Thymus (tissue), 11 donors: ENCODE measurements around the gene MAVS. TPM values are rescaled to one million over a fixed set of nuclear protein-coding genes. Genes with fewer than 3 reads are reported as not detected.

ENCODE experiments used
- DNase-seq, 9 donors: peaks; one replicate each; pipeline ENCODE4 v3.0.0-alpha.2; 2013; ENCODE audit warnings: low spot score in 9 of 9, low read depth in 6 of 9, missing footprints in 1 of 9
- H3K27ac ChIP-seq, 2 donors: one replicate each; pipeline ENCODE4 v1.5.1; 2013; ENCODE audit warnings: control low read depth in 1 of 2, low read depth in 1 of 2, low read length in 1 of 2, mild to moderate bottlenecking in 1 of 2, moderate library complexity in 1 of 2
- H3K27me3 ChIP-seq, 2 donors: one replicate each; pipeline ENCODE4 v1.5.1; 2013; ENCODE audit warnings: low read length in 1 of 2; ENCODE audit not compliant: control insufficient read depth in 2 of 2, insufficient read depth in 1 of 2
- H3K36me3 ChIP-seq, 2 donors: one replicate each; pipeline ENCODE4 v1.5.1; 2013; ENCODE audit warnings: low read length in 1 of 2, mild to moderate bottlenecking in 1 of 2, moderate library complexity in 1 of 2; ENCODE audit not compliant: control insufficient read depth in 2 of 2, insufficient read depth in 2 of 2
- H3K4me1 ChIP-seq, 2 donors: one replicate each; pipeline ENCODE4 v1.5.1; 2013; ENCODE audit warnings: low read length in 2 of 2; ENCODE audit not compliant: control insufficient read depth in 2 of 2, insufficient read depth in 2 of 2
- H3K4me3 ChIP-seq, 2 donors: one replicate each; pipeline ENCODE4 v1.5.1; 2013; ENCODE audit warnings: low read length in 2 of 2, control low read depth in 1 of 2, mild to moderate bottlenecking in 1 of 2
- H3K9me3 ChIP-seq, 2 donors: one replicate each; pipeline ENCODE4 v1.5.1; 2013; ENCODE audit warnings: low read length in 1 of 2, mild to moderate bottlenecking in 1 of 2; ENCODE audit not compliant: control insufficient read depth in 2 of 2, insufficient read depth in 1 of 2
- WGBS: extraction: QIAGEN DNeasy Blood & Tissue Kit; methylation state at CpG from one replicate; pipeline ENCODE4 v1.1.7; 2013; 5-methylcytosine and 5-hydroxymethylcytosine counted together
- polyA plus RNA-seq: library from polyadenylated mRNA; stranded (reverse); fragments of 200-250 nt; gene quantifications from one replicate; pipeline ENCODE4 v1.2.3, GENCODE V29; 2013
- total RNA-seq: library from RNA; stranded (reverse); fragments of 120-200 nt; gene quantifications from one replicate; pipeline ENCODE4 v1.2.4, GENCODE V29; 2013
- donor health status: healthy.

MAVS gene
- total and polyA plus RNA-seq, 2 donors: 8.1 to 18.8 TPM

GRCh38 chr20:3867802-3868201 is 21.2 kb downstream of the MAVS start:
- H3K4me1 ChIP-seq: no peaks in the 10 kb centered on the region
- H3K27ac ChIP-seq: no peak overlapping the region
- no peak for DNase-seq
- 90% methylated on average over 2 of the region's 2 CpGs for WGBS
- H3K4me3 ChIP-seq: no peak overlapping the region
- peaks cover 67 to 69% of the 10 kb centered on the region in 2 donors for H3K36me3 ChIP-seq
- no peaks in the 10 kb centered on the region for H3K9me3 ChIP-seq
- no peaks in the 10 kb centered on the region for H3K27me3 ChIP-seq

- no peaks in the 10 kb centered on the region for H3K9me3 ChIP-seq
- no peak overlapping the region for H3K27ac ChIP-seq
- H3K36me3 ChIP-seq: peaks cover 58 to 64% of the 10 kb centered on the region in 2 donors
- H3K4me1 ChIP-seq: no peaks in the 10 kb centered on the region
- WGBS: 98% methylated on average over 10 of the region's 10 CpGs
- no peak overlapping the region for H3K4me3 ChIP-seq
- H3K27me3 ChIP-seq: no peaks in the 10 kb centered on the region
- no peak for DNase-seq
These were observed 23.4 kb downstream of the MAVS start for GRCh38 chr20:3869839-3870634.

- H3K36me3 ChIP-seq: peaks cover 42 to 54% of the 10 kb centered on the region in 2 donors
These were observed 25.1 kb downstream of the MAVS start for GRCh38 chr20:3871550-3872265.

GRCh38 chr20:3873507-3873906 is 26.9 kb downstream of the MAVS start:
- Histone ChIP-seq H3K4me1 (peaks cover 0 to 2% of the 10 kb centered on the region in 2 donors), H3K27ac (no peak overlapping the region), H3K36me3 (peaks cover 27 to 41% of the 10 kb centered on the region in 2 donors), H3K27me3 (no peaks in the 10 kb centered on the region), H3K9me3 (no peaks in the 10 kb centered on the region), H3K4me3 (no peak overlapping the region)
- 100% methylated on average over 5 of the region's 5 CpGs for WGBS
- no peak for DNase-seq

More at GRCh38 chr20:3871550-3872265, 25.1 kb downstream of the MAVS start:
- WGBS: 97% methylated on average over 4 of the region's 4 CpGs
- H3K9me3 ChIP-seq: no peaks in the 10 kb centered on the region
- DNase-seq: no peak
- no peak overlapping the region for H3K4me3 ChIP-seq
- no peaks in the 10 kb centered on the region for H3K27me3 ChIP-seq
- peaks cover 0 to 2% of the 10 kb centered on the region in 2 donors for H3K4me1 ChIP-seq
- no peak overlapping the region for H3K27ac ChIP-seq

GRCh38 chr20:3874194-3874844 is 27.7 kb downstream of the MAVS start:
- no peak for DNase-seq
- Histone ChIP-seq H3K4me3 (no peak overlapping the region), H3K9me3 (no peaks in the 10 kb centered on the region), H3K27ac (no peak overlapping the region), H3K36me3 (peaks cover 27 to 41% of the 10 kb centered on the region in 2 donors), H3K27me3 (no peaks in the 10 kb centered on the region), H3K4me1 (peaks cover 0 to 2% of the 10 kb centered on the region in 2 donors)
- 77% methylated on average over 3 of the region's 3 CpGs for WGBS

GRCh38 chr20:3875378-3875974 is 28.8 kb downstream of the MAVS start:
- WGBS: 87% methylated on average over 9 of the region's 9 CpGs
- H3K9me3 ChIP-seq: no peaks in the 10 kb centered on the region

GRCh38 chr20:3876000-3876399 is 29.4 kb downstream of the MAVS start:
- Histone ChIP-seq H3K9me3 (no peaks in the 10 kb centered on the region), H3K27me3 (no peaks in the 10 kb centered on the region), H3K4me1 (peaks cover 0 to 2% of the 10 kb centered on the region in 2 donors), H3K4me3 (no peak overlapping the region), H3K36me3 (peaks cover 23 to 34% of the 10 kb centered on the region in 2 donors), H3K27ac (no peak overlapping the region)
- WGBS: 94% methylated on average over 1 of the region's 1 CpG
- no peak for DNase-seq

More at GRCh38 chr20:3875378-3875974, 28.8 kb downstream of the MAVS start:
- no peaks in the 10 kb centered on the region for H3K27me3 ChIP-seq
- no peak overlapping the region for H3K4me3 ChIP-seq
- peaks cover 23 to 34% of the 10 kb centered on the region in 2 donors for H3K36me3 ChIP-seq
- no peak overlapping the region for H3K27ac ChIP-seq
- peaks cover 0 to 2% of the 10 kb centered on the region in 2 donors for H3K4me1 ChIP-seq
- DNase-seq: no peak

GRCh38 chr20:3876676-3877075 is 30.0 kb downstream of the MAVS start:
- DNase-seq: no peak
- H3K4me3 ChIP-seq: no peak overlapping the region
- no peak overlapping the region for H3K27ac ChIP-seq
- H3K36me3 ChIP-seq: peaks cover 20 to 29% of the 10 kb centered on the region in 2 donors
- no peaks in the 10 kb centered on the region for H3K9me3 ChIP-seq
- peaks cover 0 to 2% of the 10 kb centered on the region in 2 donors for H3K4me1 ChIP-seq
- no peaks in the 10 kb centered on the region for H3K27me3 ChIP-seq
